Neural cell (in vitro differentiated cells): Measurements from ENCODE around the gene EHBP1. TPM values are rescaled to one million over a fixed set of nuclear protein-coding genes. Genes with fewer than 3 reads are reported as not detected.

Experiments used
- H2AFZ ChIP-seq: fragments of 200-600, 300-800 bp; sonication (generic), shearing (Covaris generic); 2 replicates; pipeline ENCODE4 v1.6.0; 2014; ENCODE audit warnings: low read depth, mild to moderate bottlenecking, antibody characterized with exemption, low read length, moderate library complexity
- H3F3A ChIP-seq: fragments of 200-600 bp; shearing (Covaris generic); 2 replicates; pipeline ENCODE4 v1.6.1; 2016; ENCODE audit warnings: mild to moderate bottlenecking, moderate library complexity, mixed read lengths, antibody characterized with exemption, low read length; ENCODE audit not compliant: insufficient read depth, poor library complexity, severe bottlenecking
- H3K27ac ChIP-seq: fragments of 200-600, 300-800 bp; sonication (generic), shearing (Covaris generic); 2 replicates; pipeline ENCODE4 v1.5.1; 2014; ENCODE audit warnings: mild to moderate bottlenecking, low read length, moderate library complexity
- H3K27me3 ChIP-seq: fragments of 300-800, 200-600 bp; sonication (generic), shearing (Covaris generic); 2 replicates; pipeline ENCODE4 v1.6.0; 2014; ENCODE audit warnings: mild to moderate bottlenecking, low read depth, low read length, moderate library complexity; ENCODE audit not compliant: insufficient read depth
- H3K36me3 ChIP-seq: fragments of 300-800, 200-600 bp; sonication (generic), shearing (Covaris generic); 2 replicates; pipeline ENCODE4 v1.5.1; 2014; ENCODE audit warnings: mild to moderate bottlenecking, antibody characterized with exemption, low read length, moderate library complexity; ENCODE audit not compliant: insufficient read depth
- H3K4me2 ChIP-seq: fragments of 300-800, 200-600 bp; sonication (generic), shearing (Covaris generic); 2 replicates; pipeline ENCODE4 v1.6.0; 2014; ENCODE audit warnings: mild to moderate bottlenecking, low read length
- H3K4me3 ChIP-seq: fragments of 300-800, 200-600 bp; sonication (generic), shearing (Covaris generic); 2 replicates; pipeline ENCODE4 v1.5.1; 2014; ENCODE audit warnings: mild to moderate bottlenecking, low read length, moderate library complexity
- H3K79me2 ChIP-seq: fragments of 200-600 bp; shearing (Covaris generic); replicated peaks from 2 replicates; pipeline ENCODE4 v1.6.0; 2014; ENCODE audit warnings: mild to moderate bottlenecking, low read length, moderate library complexity; ENCODE audit not compliant: insufficient read depth
- H3K9ac ChIP-seq: fragments of 300-800, 200-600 bp; sonication (generic), shearing (Covaris generic); 2 replicates; pipeline ENCODE4 v1.6.1; 2016; ENCODE audit warnings: mild to moderate bottlenecking, low read length, mixed read lengths
- H3K9me2 ChIP-seq: fragments of 200-600 bp; shearing (Covaris generic); 2 replicates; pipeline ENCODE4 v1.6.1; 2016; ENCODE audit warnings: mild to moderate bottlenecking, low read length, mixed read lengths; ENCODE audit not compliant: insufficient read depth
- H3K9me3 ChIP-seq: fragments of 200-600, 300-800 bp; sonication (generic), shearing (Covaris generic); 2 replicates; pipeline ENCODE4 v1.6.1; 2016; ENCODE audit warnings: mild to moderate bottlenecking, mixed run types, low read length, moderate library complexity, mixed read lengths
- H4K20me1 ChIP-seq: fragments of 200-600 bp; shearing (Covaris generic); 2 replicates; pipeline ENCODE4 v1.6.1; 2016; ENCODE audit warnings: mild to moderate bottlenecking, mixed run types; ENCODE audit not compliant: insufficient read depth
- CTCF ChIP-seq: fragments of 450-650 bp; IDR thresholded peaks from 2 replicates; pipeline ENCODE4 v1.5.1; 2014; ENCODE audit warnings: antibody characterized with exemption, mild to moderate bottlenecking, moderate library complexity; ENCODE audit not compliant: poor library complexity, severe bottlenecking
- EP300 ChIP-seq: fragments of 450-650 bp; conservative IDR thresholded peaks from 2 replicates; pipeline ENCODE4 v1.6.1; 2014; ENCODE audit warnings: antibody characterized with exemption, mild to moderate bottlenecking, moderate library complexity; ENCODE audit not compliant: poor library complexity, severe bottlenecking
- EZH2 ChIP-seq: fragments of 200-600, 300-800 bp; shearing (Covaris generic), sonication (generic); IDR thresholded peaks from 2 replicates; pipeline ENCODE4 v1.6.1; 2014; ENCODE audit warnings: antibody characterized with exemption, low read length, borderline replicate concordance, mild to moderate bottlenecking; ENCODE audit not compliant: insufficient read depth, poor library complexity, severe bottlenecking
- MXI1 ChIP-seq: fragments of 450-650 bp; conservative IDR thresholded peaks from 2 replicates; pipeline ENCODE4 v1.6.1; 2014; ENCODE audit warnings: antibody characterized with exemption, mild to moderate bottlenecking; ENCODE audit not compliant: poor library complexity, severe bottlenecking
- POLR2AphosphoS5 ChIP-seq: IDR thresholded peaks from 2 replicates; pipeline ENCODE4 v1.6.1; 2012
- RAD21 ChIP-seq: fragments of 450-650 bp; conservative IDR thresholded peaks from 2 replicates; pipeline ENCODE4 v1.6.1; 2014; ENCODE audit warnings: antibody characterized with exemption, mild to moderate bottlenecking, moderate library complexity
- SMC3 ChIP-seq: fragments of 450-650 bp; conservative IDR thresholded peaks from 2 replicates; pipeline ENCODE4 v1.6.1; 2014; ENCODE audit warnings: antibody characterized with exemption, mild to moderate bottlenecking, moderate library complexity; ENCODE audit not compliant: poor library complexity
- TAF1 ChIP-seq: IDR thresholded peaks from 2 replicates; pipeline ENCODE4 v1.6.1; 2012; ENCODE audit warnings: low read depth
- polyA plus RNA-seq: library from polyadenylated mRNA; depleted of rRNA; stranded (reverse); fragments of >200 nt; gene quantifications from 2 replicates; pipeline ENCODE4 v1.2.3, GENCODE V29; 2014
- TF ChIP-seq, protein P1 (sequence below): IDR thresholded peaks from 2 replicates; pipeline ENCODE4 v1.6.1; 2012; ENCODE audit warnings: borderline replicate concordance

Gene EHBP1
- polyA plus RNA-seq, 1 donor from 2014 or later: 52.6 TPM

DNA sequence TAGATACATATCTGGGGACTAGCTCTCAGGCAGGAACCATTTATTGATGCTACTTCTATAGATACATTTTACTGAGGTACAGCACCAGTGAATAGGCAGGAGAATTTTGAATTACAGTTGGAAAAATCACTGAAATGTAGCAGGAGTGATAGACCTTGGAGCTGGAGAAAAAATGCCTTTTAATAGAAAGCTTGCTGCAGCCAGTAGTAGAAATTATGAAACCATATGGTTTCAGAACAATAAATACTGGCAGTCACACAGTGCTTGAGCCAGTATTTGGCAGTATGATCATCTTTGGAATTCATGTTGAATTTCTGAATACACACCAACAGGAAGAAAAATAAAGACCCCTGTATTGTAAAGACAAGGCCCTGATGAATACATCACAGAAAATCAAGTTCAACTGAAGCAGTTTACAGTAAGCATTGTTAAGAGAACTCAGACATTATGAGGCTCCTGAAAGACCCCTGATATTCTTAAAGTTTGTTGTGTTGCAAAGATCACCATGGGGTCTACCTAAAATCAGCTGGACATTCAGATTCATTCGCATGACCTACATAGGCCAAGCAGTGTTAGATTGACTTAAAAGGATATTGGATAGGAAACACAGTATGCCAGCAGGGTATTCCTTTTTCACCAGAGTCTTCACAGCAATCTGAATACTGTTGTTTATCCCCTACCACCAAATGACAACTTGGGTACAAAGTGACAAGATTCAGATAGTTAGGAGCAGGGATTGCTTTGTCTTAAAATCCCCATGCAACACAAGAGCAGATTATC lies 139.0 kb downstream of the EHBP1 start:
- TF ChIP-seq EZH2: no peak
- no peak for TF ChIP-seq CTCF
- TF ChIP-seq SMC3: no peak
- Histone ChIP-seq H3K36me3 (no peaks in the 10 kb centered on the region), H3K4me3 (no peak overlapping the region), H3K79me2 (no peaks in the 10 kb centered on the region), H4K20me1 (no peaks in the 10 kb centered on the region), H2AFZ (no peak overlapping the region), H3K9ac (no peak overlapping the region), H3K9me2 (no peaks in the 10 kb centered on the region), H3F3A (no peaks in the 10 kb centered on the region), H3K9me3 (no peaks in the 10 kb centered on the region), H3K4me2 (no peak overlapping the region), H3K27ac (no peak overlapping the region), H3K27me3 (no peaks in the 10 kb centered on the region)

GRCh38 chr2:62845256-62845655 lies 139.7 kb downstream of the EHBP1 start:
- no peaks in the 10 kb centered on the region for H3F3A ChIP-seq
- no peaks in the 10 kb centered on the region for H3K79me2 ChIP-seq
- H3K27ac ChIP-seq: no peak overlapping the region
- H3K4me3 ChIP-seq: no peak overlapping the region
- H2AFZ ChIP-seq: no peak overlapping the region
- TF ChIP-seq RAD21 (no peak), TAF1 (no peak), SMC3 (no peak), MXI1 (no peak), EP300 (no peak), POLR2AphosphoS5 (no peak), EZH2 (no peak), CTCF (no peak)
- TF ChIP-seq, protein P1, sequence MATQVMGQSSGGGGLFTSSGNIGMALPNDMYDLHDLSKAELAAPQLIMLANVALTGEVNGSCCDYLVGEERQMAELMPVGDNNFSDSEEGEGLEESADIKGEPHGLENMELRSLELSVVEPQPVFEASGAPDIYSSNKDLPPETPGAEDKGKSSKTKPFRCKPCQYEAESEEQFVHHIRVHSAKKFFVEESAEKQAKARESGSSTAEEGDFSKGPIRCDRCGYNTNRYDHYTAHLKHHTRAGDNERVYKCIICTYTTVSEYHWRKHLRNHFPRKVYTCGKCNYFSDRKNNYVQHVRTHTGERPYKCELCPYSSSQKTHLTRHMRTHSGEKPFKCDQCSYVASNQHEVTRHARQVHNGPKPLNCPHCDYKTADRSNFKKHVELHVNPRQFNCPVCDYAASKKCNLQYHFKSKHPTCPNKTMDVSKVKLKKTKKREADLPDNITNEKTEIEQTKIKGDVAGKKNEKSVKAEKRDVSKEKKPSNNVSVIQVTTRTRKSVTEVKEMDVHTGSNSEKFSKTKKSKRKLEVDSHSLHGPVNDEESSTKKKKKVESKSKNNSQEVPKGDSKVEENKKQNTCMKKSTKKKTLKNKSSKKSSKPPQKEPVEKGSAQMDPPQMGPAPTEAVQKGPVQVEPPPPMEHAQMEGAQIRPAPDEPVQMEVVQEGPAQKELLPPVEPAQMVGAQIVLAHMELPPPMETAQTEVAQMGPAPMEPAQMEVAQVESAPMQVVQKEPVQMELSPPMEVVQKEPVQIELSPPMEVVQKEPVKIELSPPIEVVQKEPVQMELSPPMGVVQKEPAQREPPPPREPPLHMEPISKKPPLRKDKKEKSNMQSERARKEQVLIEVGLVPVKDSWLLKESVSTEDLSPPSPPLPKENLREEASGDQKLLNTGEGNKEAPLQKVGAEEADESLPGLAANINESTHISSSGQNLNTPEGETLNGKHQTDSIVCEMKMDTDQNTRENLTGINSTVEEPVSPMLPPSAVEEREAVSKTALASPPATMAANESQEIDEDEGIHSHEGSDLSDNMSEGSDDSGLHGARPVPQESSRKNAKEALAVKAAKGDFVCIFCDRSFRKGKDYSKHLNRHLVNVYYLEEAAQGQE: no peak
- no peaks in the 10 kb centered on the region for H3K9me2 ChIP-seq
- no peaks in the 10 kb centered on the region for H3K27me3 ChIP-seq
- no peaks in the 10 kb centered on the region for H3K9me3 ChIP-seq
- H3K4me2 ChIP-seq: no peak overlapping the region
- H4K20me1 ChIP-seq: no peaks in the 10 kb centered on the region
- H3K9ac ChIP-seq: no peak overlapping the region
- H3K36me3 ChIP-seq: no peaks in the 10 kb centered on the region
